ENCODE data around the gene CFTR.

The CFTR gene

DNA sequence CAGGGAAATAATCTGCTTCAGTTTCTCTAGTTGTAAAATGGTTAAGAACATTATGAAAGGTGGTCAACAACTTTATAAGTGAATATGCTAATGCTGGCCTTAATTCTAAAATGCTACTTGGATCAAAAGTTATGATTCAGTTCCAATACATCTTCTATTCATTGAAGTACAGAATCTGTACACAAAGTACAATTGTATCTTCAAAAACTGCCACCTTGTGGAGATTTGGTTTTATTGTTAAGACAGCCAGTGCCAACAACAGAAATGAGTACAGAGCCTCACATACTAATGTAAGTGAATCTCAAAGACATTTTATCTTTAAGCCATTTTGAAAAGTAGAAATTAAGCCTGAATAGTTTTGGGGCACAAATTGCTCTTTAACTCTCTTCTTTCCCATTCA is 194.0 kb downstream of the CFTR start:
- DNase-seq: peak; percentile 77
- H3K9me2 ChIP-seq (replicated peaks; ENCODE audit: insufficient read depth, low read length): no peaks in the 10 kb centered on the region
- no peaks in the 10 kb centered on the region for H4K20me1 ChIP-seq (ENCODE audit: insufficient read depth, low read length)
- H3K4me3 ChIP-seq (ENCODE audit: low read length): no peak overlapping the region
- no peak overlapping the region for H3K9ac ChIP-seq (ENCODE audit: low read length)
- H3F3A ChIP-seq (ENCODE audit: insufficient read depth, low read length): no peaks in the 10 kb centered on the region
- no peaks in the 10 kb centered on the region for H3K9me3 ChIP-seq (replicated peaks; ENCODE audit: insufficient read depth, low read length)
- no peaks in the 10 kb centered on the region for H3K4me1 ChIP-seq (ENCODE audit: low read length)
- H3K27me3 ChIP-seq (replicated peaks; ENCODE audit: insufficient read depth, low read length): no peaks in the 10 kb centered on the region
- no peak for TF ChIP-seq EZH2 (optimal IDR thresholded peaks at IDR 0.05; ENCODE audit: low read depth, low read length)
- no peak for TF ChIP-seq EZH2phosphoT487 (IDR thresholded peaks at IDR 0.05; ENCODE audit: low read length)
- peak; percentile 65 for TF ChIP-seq CTCF (IDR thresholded peaks at IDR 0.05; ENCODE audit: low read length)
- no peak overlapping the region for H3K4me2 ChIP-seq (ENCODE audit: low read depth, low read length)
- no peak overlapping the region for H3K27ac ChIP-seq (ENCODE audit: low read length)
- no peaks in the 10 kb centered on the region for H3K79me2 ChIP-seq (ENCODE audit: low read length)
- no peaks in the 10 kb centered on the region for H3K36me3 ChIP-seq (replicated peaks; ENCODE audit: insufficient read depth, low read length)
- H2AFZ ChIP-seq (ENCODE audit: low read length): no peak overlapping the region

GRCh38 chr7:117674617-117675016 is 194.8 kb downstream of the CFTR start:
- no peak for TF ChIP-seq EZH2phosphoT487 (IDR thresholded peaks at IDR 0.05; ENCODE audit: low read length)
- TF ChIP-seq EZH2 (optimal IDR thresholded peaks at IDR 0.05; ENCODE audit: low read depth, low read length): no peak
- TF ChIP-seq CTCF (IDR thresholded peaks at IDR 0.05; ENCODE audit: low read length): no peak
- no peaks in the 10 kb centered on the region for H3K9me3 ChIP-seq (replicated peaks; ENCODE audit: insufficient read depth, low read length)
- H3K27me3 ChIP-seq (replicated peaks; ENCODE audit: insufficient read depth, low read length): no peaks in the 10 kb centered on the region
- H2AFZ ChIP-seq (ENCODE audit: low read length): no peak overlapping the region
- no peak overlapping the region for H3K27ac ChIP-seq (ENCODE audit: low read length)
- no peaks in the 10 kb centered on the region for H3K9me2 ChIP-seq (replicated peaks; ENCODE audit: insufficient read depth, low read length)
- H3K9ac ChIP-seq (ENCODE audit: low read length): no peak overlapping the region
- H3K79me2 ChIP-seq (ENCODE audit: low read length): no peaks in the 10 kb centered on the region
- H3K4me3 ChIP-seq (ENCODE audit: low read length): no peak overlapping the region
- DNase-seq: no peak
- H3K4me2 ChIP-seq (ENCODE audit: low read depth, low read length): no peak overlapping the region
- no peaks in the 10 kb centered on the region for H3F3A ChIP-seq (ENCODE audit: insufficient read depth, low read length)
- no peaks in the 10 kb centered on the region for H4K20me1 ChIP-seq (ENCODE audit: insufficient read depth, low read length)
- no peaks in the 10 kb centered on the region for H3K4me1 ChIP-seq (ENCODE audit: low read length)
- no peaks in the 10 kb centered on the region for H3K36me3 ChIP-seq (replicated peaks; ENCODE audit: insufficient read depth, low read length)

- no peak for DNase-seq
- H3K4me2 ChIP-seq (ENCODE audit: low read depth, low read length): no peak overlapping the region
These were observed 195.9 kb downstream of the CFTR start for GRCh38 chr7:117675497-117676435.

More at GRCh38 chr7:117675497-117676435, 195.9 kb downstream of the CFTR start:
- Histone ChIP-seq H3K27me3 (replicated peaks; ENCODE audit: insufficient read depth, low read length) (no peaks in the 10 kb centered on the region), H3K79me2 (ENCODE audit: low read length) (no peaks in the 10 kb centered on the region), H3F3A (ENCODE audit: insufficient read depth, low read length) (no peaks in the 10 kb centered on the region), H4K20me1 (ENCODE audit: insufficient read depth, low read length) (no peaks in the 10 kb centered on the region), H3K4me3 (ENCODE audit: low read length) (no peak overlapping the region), H2AFZ (ENCODE audit: low read length) (no peak overlapping the region), H3K27ac (ENCODE audit: low read length) (no peak overlapping the region), H3K9me3 (replicated peaks; ENCODE audit: insufficient read depth, low read length) (no peaks in the 10 kb centered on the region), H3K36me3 (replicated peaks; ENCODE audit: insufficient read depth, low read length) (no peaks in the 10 kb centered on the region), H3K9ac (ENCODE audit: low read length) (no peak overlapping the region), H3K9me2 (replicated peaks; ENCODE audit: insufficient read depth, low read length) (no peaks in the 10 kb centered on the region), H3K4me1 (ENCODE audit: low read length) (no peaks in the 10 kb centered on the region)
- TF ChIP-seq EZH2phosphoT487 (IDR thresholded peaks at IDR 0.05; ENCODE audit: low read length) (no peak), EZH2 (optimal IDR thresholded peaks at IDR 0.05; ENCODE audit: low read depth, low read length) (no peak), CTCF (IDR thresholded peaks at IDR 0.05; ENCODE audit: low read length) (no peak)
